GM19043 (cell line): ENCODE measurements around the gene MBOAT7.

Source experiments
- ATAC-seq: cut with Tn5 transposase; IDR thresholded peaks from one replicate; pipeline ENCODE4 v1.9.1; 2021; ENCODE audit warnings: low read depth; ENCODE audit not compliant: unreplicated experiment

MBOAT7 gene

GRCh38 chr19:54165222-54165621 is 24.2 kb downstream of the MBOAT7 start:
- ATAC-seq: no peak

DNA sequence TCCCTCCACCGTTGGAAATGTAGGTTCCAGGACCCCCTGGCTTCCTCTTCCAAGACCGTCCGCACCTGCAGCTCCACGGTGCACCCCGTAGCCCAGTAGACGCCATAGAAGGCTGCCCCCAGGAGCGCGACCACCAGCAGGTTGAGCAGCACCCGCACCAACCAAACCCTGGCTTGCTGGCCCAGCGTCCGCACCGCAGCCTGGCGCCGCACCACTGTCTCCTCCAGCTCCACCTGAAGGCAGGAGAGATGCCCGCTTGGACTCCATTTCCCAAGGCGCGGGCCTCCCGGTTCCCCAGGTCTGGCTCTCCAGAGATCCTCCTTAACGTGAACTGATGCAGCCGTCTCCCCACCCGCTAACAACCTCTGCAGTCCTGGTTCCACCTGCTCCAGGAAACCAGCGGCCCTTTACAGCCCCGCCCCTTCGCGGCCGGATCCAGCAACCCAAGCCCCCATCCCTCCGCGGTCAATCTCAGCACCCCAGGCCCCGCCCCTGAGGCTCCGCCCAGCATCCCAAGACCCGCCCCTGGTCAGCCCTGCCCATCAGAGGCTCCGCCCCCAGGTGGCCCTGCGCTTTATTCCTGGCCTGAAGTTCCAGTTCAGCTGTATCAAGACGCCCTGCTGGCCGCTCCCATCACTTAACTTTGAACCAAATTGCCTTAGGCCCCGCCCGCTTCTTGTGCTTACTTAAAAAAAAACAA is 24.9 kb downstream of the MBOAT7 start:
- no peak for ATAC-seq

GRCh38 chr19:54162884-54163283 is 26.5 kb downstream of the MBOAT7 start:
- ATAC-seq: no peak

GRCh38 chr19:54162241-54162805 is 27.1 kb downstream of the MBOAT7 start:
- no peak for ATAC-seq

DNA sequence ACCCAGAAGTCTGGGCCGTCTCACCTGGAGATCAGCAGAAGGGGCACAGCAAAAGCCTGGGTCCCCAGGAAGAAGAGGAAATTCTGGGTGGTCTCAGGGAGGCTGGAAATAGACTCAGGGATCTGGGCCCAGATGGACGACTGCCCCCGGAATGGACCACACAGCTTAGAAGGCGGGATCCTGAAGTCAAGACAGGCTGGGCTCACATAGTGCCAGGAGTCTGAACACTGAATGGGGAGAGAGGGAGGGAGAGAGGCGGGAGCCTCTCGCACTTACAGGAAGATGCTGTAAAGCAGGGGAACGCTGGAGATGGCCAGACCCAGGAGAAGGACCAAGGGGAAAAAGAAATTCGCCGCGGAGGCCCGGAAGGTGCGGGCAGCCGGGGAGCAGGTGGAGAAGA is 28.5 kb downstream of the MBOAT7 start:
- no peak for ATAC-seq

- no peak for ATAC-seq
Observed at GRCh38 chr19:54160182-54160811, 29.1 kb downstream of the MBOAT7 start.

- peak; percentile 89 for ATAC-seq
Observed at GRCh38 chr19:54159352-54160181, 29.8 kb downstream of the MBOAT7 start, which contains the start of gene LENG1. TSS of gene LENG1 (minus strand) at chr19:54159721. CDS start at chr19:54159695, 26 bp downstream.

- no peak for ATAC-seq
Observed at GRCh38 chr19:54158812-54159351, 30.5 kb downstream of the MBOAT7 start.

GRCh38 chr19:54156953-54157352 is 32.4 kb downstream of the MBOAT7 start:
- no peak for ATAC-seq

DNA sequence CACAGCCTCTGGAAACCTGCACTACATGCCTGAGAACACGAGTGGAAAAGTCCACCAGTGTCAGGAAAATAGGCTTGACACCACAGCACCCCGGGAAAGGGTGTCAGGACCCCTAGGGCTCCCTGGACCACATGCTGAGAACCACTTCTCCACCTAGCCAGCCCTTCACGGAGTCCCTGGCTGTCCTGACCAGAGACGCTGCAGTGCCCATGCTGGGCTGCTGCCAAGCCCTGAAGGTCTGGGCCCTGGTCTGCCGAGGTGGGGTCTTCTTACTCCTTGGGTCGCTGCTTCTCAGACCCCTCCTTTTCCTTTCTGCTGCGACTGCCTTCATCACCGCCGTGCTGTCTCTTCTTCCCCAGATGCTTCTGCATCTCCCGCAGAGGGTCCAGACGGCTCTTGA is 32.9 kb downstream of the MBOAT7 start:
- no peak for ATAC-seq

DNA sequence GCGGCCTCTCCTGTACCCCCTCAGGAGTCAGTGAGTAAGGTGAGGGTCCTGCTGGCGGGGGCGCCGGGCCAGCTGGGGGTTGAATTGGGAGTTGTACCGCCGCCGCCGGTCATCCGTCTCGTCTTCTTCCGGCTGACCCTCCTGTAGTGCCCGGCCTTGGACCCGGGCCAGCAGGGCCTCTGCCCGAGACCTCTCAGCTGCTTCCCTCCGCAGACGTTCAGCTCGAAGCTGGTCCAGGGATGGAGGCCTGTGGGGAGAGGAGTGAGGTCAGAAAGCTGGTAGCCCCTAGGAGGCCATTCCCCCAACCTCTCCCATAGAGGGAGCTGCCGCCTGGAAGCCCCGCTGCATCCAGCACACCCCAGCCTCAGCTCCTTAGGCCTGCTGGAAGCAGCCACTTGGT is 33.7 kb downstream of the MBOAT7 start:
- no peak for ATAC-seq

DNA sequence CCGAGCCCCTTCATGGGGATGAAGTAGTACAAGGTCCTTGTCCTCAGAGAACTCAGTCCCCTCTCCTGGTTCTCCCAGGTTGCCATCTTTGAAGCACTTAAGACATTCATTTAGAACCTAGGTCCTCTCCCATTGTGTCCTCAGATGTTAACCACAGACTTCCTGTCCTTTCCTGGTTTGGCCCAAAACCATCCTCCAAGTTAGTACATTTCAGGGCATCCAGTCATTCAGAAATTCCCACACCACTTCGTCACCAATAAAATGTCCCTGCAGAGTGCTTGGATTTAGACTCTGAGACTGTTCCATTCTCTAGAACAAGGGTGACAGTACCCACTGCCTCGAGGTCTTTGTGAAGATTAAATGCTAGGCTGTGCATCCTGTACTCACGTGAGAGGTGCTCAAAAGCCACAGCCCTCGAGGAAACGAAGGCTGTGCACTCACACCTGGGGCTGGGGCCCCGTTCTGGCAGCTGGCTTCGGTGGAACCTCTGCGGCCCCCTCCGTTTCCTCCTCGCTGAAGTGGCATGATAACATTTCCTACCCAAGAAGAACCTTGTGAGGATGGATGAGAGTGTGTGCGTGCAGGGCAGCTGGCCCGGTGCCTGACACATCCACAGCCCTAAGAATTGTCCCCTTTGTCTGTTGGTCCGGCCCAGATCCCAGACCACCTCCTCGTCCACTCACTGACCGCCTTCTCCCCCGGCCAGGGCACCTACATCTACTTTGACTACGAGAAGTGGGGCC is 34.6 kb downstream of the MBOAT7 start:
- ATAC-seq: no peak

DNA sequence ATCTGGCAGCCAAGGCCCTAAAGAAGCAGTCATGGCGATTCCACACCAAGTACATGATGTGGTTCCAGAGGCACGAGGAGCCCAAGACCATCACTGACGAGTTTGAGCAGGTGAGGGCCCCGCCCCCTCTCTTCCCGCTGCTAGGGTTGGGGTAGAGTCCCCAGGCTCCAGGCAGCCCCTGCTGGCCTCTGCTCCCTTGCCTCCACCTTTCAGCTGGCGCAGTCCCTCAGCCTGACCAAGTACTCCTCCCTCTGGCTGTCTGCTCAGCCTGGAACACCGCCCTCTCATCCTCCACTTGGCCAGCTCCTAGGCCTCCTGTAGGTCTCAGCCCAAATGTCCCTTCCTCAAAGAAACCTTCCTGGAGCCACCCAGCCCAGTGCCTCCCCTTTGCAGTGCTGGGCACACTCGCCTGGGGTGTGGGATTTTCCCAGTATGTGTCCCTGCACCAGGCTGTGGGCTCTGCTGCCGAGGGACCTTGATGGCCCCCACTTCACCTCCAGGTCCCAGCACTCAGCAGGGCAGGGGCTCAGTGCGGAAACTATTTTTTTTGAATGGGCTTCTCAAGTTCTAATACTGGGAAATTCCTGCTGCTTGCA is 35.6 kb downstream of the MBOAT7 start:
- ATAC-seq: no peak

DNA sequence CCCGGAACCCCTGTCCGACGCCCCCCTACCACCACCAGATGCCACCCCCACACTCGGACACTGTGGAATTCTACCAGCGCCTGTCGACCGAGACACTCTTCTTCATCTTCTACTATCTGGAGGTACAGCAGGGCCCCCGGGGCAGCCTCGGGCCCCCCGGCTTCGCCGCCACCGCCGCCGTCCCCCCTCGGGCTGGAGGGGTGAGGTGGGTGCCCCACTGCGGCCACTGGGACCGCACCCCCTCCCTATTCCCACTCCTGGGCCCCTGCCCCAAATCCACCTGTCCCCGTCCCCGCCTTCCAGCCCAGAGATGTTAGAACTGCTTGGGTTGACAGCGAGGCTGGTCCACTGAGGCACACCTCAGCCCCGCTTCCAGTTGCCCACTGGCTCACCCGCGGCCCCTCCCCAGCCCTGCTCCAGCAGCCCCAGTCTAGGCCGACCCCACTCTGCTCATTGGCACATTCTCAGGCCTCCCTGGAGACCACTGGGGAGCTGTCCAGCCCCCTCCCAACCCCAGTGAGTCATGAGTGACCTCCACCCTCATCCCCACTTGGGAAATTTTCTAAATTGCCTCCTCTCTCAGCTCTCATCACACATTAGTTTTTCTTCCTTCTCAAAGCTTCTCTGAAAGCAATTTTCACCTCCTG is 36.4 kb downstream of the MBOAT7 start:
- ATAC-seq: no peak

DNA sequence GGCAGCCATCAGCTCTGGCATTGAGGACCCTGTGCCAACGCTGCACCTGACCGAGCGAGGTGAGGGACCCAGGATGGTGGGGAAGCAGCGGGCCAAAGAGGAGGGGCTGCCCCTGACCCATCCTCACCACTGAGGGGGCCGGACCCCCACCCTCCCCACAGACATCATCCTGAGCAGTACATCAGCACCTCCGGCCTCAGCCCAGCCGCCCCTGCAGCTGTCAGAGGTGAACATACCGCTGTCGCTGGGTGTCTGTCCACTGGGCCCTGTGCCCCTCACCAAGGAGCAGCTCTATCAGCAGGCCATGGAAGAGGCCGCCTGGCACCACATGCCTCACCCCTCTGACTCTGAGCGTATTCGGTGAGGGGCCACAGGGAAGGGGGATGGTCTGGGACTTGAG is 37.1 kb downstream of the MBOAT7 start:
- ATAC-seq: no peak

DNA sequence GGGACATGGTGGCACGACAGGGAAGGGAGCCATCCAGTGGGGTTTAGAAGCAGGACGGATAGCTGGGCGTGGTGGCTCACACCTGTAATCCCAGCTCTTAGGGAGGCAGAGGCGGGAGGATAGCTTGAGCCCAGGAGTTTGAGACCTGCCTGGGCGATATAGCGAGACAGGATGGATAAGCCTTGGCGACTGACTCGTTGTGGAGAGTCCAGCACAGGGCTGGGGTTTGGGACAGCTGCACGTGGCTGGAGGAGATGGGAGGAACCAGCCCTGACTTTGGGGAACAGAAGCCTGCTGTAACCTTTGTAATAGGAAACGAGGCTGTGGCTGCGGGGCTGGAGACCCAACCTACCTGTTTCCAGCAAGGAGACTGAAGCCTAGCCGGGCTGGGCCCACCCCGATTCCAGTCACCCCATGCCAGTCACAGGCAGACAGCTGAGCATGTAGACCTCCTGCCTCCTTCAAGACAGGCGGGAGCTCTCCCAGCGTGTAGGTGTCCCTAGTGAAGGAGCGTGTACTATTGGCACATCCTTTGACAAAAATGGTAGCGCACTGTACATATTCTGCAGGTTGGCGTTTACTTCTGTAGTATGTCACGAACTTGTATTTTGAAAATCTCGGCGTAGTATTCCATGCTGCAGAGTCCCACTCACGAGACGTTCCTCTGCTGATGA is 37.9 kb downstream of the MBOAT7 start:
- no peak for ATAC-seq

GRCh38 chr19:54149021-54149812 is 40.2 kb downstream of the MBOAT7 start:
- ATAC-seq: no peak

DNA sequence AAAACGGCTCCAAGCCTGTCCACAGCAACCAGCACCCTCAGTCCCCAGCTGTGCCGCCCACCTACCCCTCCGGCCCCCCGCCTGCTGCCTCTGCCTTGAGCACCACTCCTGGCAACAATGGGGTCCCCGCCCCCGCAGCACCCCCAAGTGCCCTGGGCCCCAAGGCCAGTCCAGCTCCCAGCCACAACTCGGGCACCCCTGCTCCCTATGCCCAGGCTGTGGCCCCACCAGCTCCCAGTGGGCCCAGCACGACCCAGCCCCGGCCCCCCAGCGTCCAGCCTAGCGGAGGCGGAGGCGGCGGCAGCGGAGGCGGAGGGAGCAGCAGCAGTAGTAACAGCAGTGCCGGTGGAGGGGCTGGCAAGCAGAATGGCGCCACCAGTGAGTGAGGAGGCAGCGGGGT is 41.2 kb downstream of the MBOAT7 start:
- ATAC-seq: no peak
